NCI-H345 treated with DMSO at 0.1 percent for 48 hours (cell line): ENCODE data around the gene PIH1D1.
A peak's percentile ranks its signal among the peaks of the same experiment; 100 is the strongest.

Experiments
- DNase-seq: peaks from one replicate; lab custom pipeline; 2025; ENCODE audit not compliant: unreplicated experiment; lab: John Stamatoyannopoulos, UW

PIH1D1 gene

GRCh38 chr19:49436381-49437017 is 15.1 kb downstream of the PIH1D1 start:
- DNase-seq = no peak

- DNase-seq = no peak
Observed at GRCh38 chr19:49435670-49436069, 15.9 kb downstream of the PIH1D1 start.

GRCh38 chr19:49434907-49435583 is 16.6 kb downstream of the PIH1D1 start:
- DNase-seq = no peak

- no peak for DNase-seq
Observed at GRCh38 chr19:49433240-49433901, 18.2 kb downstream of the PIH1D1 start.

- no peak for DNase-seq
Observed at GRCh38 chr19:49432141-49433073, 19.2 kb downstream of the PIH1D1 start.

- DNase-seq = no peak
Observed at GRCh38 chr19:49431330-49431749, 20.3 kb downstream of the PIH1D1 start.

GRCh38 chr19:49430678-49431329 is 20.8 kb downstream of the PIH1D1 start:
- no peak for DNase-seq

GRCh38 chr19:49430172-49430677 is 21.4 kb downstream of the PIH1D1 start:
- DNase-seq = no peak

DNA sequence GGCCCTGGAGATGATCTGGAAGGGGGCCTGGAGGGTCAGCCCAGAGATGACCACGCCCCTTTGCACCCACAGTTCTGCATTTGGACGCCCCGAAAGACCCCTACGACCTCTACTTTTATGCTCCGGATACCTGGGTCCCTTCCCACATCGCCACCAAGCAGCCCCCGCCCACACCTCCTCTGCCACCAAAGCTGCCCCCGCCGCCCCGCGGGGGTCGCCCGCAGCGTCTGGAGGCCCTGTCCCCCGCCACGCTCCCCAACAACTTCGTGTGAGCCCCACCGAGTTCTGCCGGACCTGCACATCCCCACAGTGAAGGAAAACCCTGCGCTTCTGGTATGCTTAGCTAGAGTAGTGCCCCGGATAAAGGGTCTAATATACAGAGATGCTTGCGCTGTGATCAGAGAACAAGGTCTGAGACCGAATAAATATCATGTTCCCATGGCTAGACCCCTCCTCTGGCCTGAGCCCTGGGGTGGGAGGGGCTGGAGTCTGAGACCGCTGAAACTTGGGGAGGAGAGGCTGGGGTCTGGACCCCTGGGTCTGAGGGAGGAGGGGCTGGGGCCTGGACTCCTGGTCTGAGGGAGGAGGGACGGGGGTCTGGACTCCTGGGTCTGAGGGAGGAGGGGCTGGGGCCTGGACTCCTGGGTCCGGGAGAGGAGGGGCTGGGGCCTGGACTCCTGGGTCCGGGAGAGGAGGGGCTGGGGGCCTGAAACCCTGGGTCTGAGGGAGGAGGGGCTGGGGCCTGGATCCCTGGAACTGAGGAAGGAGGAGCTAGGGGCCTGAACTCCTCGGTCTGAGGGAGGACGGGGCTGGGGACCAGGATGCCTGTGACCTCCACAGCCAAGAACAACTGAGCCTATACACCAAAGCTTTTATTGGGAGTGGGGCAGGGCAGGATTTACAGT is 22.8 kb downstream of the PIH1D1 start:
- no peak for DNase-seq

GRCh38 chr19:49427855-49428546 is 23.6 kb downstream of the PIH1D1 start:
- no peak for DNase-seq

DNA sequence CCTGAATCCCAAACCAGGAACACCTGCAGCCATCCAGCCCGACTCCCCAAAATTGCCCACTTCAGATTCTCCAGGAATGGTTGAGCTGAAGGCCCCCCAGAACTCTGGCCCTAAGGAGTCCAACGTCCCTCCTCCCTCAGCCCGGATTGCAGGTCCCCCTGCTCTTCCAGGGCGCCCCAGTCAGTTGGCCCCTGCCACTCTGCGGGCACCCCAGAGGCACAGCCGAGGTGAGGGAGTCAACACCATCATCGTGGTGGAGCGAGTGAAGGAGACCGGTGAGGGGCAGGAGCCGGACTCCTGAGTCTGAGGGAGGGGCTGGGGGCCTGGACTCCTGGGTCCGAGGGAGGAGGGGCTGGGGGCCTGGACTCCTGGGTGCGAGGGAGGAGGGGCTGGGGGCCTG is 24.3 kb downstream of the PIH1D1 start:
- no peak for DNase-seq

DNA sequence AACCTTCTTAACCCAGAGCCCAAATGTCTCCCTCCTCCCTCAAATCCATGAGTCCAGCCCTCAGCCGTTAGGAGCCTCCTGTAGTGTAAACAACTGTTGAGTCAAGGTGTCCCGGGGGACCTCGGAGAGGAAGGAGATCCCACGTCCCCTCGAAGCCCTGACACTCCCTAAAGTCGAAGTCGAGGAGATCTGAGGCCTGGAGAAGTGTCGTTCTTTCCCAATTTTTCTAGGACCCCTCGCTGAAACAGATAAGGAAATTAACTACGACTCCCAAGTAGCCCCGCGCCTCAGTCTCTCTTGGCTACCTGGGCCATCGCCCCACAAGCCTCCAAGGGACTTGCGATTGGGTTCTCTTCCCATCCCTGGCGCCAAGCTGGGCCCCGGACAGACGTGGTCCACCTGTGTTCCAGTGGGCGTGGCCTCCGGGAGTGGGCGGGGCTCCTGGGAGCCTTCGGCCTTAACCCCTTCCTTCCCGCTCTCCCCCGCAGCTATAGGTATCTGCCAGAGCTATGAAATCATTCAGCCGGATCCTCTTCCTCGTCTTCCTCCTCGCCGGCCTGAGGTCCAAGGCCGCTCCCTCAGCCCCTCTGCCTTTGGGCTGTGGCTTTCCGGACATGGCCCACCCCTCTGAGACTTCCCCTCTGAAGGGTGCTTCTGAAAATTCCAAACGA is 25.6 kb downstream of the PIH1D1 start:
- no peak for DNase-seq

DNA sequence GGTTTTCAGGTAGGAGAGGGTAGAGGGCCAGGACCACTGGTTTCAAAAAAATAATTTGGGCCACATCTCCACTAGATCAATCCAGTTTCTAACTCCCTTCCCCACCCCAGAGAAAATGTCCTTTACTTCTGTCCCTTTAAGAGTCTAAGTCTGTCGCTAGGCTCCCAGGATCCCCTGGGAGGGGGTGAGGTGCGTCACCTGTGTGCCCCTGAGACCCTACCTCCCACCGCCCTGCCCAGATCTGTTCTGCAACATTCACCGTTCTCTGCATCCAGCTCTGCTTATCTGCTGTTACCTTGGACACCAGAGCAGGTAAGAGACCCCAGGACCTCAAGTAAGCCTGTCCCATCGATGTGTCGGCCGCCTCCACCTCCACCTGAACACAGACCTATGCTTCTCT is 26.4 kb downstream of the PIH1D1 start, which contains the start of gene GFY:
TSS of gene GFY (plus strand) at position 211 of the 400 bp plus-strand sequence. CDS start 1,043 bp downstream, outside the sequence.
- DNase-seq = no peak

DNA sequence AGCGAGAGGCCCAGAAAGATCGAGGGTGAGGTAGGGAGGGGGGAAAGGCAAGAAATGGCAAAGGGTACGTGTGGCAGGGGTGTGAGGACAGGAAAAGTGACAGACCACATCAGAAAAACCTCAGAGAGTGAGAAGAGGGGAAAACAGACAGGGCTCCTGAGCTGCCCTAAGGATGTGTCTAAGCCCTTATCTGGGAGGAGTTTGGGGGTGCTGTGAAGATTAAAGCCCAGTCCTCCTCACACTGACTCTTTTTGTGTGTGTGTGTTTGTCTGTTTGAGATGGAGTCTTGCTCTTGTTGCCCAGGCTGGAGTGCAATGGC is 27.7 kb downstream of the PIH1D1 start:
- no peak for DNase-seq

DNA sequence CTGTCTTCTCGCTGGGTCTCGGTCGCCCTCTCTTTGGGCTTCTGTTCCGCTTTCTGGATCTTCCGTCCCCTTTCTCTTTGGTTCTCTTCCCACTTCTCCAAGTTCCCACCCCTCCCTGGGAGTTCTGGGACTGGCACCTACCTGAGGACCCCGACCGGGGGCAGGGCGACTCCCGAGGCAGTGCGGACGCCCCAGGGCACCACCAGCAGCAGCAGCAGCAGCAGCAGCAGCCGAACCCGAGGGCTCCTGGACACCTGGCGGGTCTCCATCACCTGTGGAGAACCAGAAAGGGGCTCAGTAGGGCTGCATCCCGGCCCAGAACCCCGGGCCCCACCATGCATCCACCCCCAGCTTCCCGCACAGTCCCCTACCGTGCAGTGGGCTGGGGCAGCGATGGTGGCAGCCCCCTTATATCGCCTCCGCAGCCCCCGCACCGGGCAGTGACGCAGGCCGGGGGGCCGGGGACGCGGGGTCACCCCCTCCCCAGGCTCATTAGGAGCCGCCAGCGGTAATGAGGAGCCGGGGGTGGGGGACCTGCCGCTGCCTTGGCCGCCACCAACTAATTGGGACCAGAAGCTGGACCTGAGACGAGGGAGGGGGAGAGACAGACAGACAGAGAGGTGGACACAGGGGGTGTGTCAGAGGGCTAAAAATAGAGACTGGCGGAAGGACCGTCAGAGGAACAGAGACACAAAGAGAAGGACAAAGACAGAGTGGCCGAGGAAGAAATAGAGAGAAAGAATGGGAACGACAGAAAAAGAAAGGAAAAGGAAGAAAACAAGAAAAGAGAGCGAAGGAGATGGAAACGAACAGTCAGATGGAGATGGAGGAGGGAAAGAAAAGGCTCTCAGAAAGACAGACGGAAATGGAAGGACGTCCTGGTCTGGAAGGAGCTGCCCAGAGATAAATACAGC is 28.3 kb downstream of the PIH1D1 start, which contains the start of gene PTH2:
TSS of gene PTH2 (minus strand) at position 371 of the 914 bp plus-strand sequence. CDS start at position 269, 102 bp downstream.
- DNase-seq = no peak

- DNase-seq = peak; percentile 37
Observed at GRCh38 chr19:49422407-49423070, 29.1 kb downstream of the PIH1D1 start.

DNA sequence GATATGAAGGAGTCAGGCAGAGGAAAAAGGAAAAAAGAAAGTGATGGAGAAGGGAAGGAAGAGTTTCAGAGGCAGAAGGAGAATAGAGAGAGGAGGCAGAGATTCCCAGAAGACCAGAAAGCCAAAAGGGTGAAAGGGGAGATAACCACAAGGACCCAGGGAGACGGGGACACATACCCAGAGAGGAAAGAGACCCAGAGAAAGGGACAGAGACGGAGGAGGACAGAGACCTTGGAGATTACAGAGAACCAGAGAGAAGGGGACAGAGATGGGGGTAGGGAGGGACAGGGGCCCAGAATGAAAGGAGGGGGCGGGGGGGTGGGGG is 29.8 kb downstream of the PIH1D1 start:
- DNase-seq = no peak
